DMS114 treated with DMSO at 0.1 percent for 48 hours (cell line): ENCODE results near the gene TXLNA.

ENCODE experiments used
- DNase-seq: peaks from one replicate; lab custom pipeline; 2025; ENCODE audit not compliant: unreplicated experiment; lab: John Stamatoyannopoulos, UW

The TXLNA gene

DNA sequence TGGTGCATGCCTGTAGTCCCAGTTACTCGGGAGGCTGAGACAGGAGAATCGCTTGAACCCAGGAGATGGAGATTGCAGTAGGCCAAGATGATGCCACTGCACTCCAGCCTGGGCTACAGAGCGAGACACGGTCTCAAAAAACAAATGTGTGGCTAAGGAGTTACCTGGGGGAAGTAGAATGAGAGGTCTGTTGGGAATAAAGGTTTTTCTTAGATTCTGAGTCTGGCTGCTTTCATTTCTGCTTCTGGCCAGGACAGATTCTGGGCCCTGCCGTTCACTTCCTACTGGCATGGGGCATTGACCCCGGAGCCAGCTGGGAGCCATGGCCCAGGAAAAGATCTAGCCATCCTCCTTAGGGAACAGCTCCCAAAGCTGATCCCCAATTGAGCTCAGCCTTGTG, 29.0 kb downstream of the TXLNA start:
- no peak for DNase-seq

DNA sequence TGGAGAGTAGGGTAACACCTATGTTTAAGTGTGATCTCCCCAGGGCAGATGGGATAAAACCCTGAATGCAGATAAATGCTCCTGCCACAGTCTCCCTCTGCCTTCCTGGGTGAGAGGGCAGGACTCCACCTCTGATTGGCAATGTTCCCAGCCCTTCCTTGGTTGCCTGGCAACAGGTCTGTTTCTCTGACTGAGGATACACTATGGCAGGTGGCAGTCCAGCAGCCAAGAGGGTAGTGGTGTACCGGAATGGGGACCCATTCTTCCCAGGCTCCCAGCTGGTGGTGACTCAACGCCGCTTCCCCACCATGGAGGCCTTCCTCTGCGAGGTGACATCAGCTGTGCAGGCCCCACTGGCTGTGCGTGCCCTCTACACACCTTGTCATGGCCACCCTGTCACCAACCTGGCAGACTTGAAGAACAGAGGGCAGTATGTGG, 29.4 kb downstream of the TXLNA start, which contains the start of gene DCDC2B:
TSS of gene DCDC2B (plus strand) at position 199 of the 438 bp plus-strand sequence. CDS start at position 204, 5 bp downstream.
- no peak for DNase-seq

DNA sequence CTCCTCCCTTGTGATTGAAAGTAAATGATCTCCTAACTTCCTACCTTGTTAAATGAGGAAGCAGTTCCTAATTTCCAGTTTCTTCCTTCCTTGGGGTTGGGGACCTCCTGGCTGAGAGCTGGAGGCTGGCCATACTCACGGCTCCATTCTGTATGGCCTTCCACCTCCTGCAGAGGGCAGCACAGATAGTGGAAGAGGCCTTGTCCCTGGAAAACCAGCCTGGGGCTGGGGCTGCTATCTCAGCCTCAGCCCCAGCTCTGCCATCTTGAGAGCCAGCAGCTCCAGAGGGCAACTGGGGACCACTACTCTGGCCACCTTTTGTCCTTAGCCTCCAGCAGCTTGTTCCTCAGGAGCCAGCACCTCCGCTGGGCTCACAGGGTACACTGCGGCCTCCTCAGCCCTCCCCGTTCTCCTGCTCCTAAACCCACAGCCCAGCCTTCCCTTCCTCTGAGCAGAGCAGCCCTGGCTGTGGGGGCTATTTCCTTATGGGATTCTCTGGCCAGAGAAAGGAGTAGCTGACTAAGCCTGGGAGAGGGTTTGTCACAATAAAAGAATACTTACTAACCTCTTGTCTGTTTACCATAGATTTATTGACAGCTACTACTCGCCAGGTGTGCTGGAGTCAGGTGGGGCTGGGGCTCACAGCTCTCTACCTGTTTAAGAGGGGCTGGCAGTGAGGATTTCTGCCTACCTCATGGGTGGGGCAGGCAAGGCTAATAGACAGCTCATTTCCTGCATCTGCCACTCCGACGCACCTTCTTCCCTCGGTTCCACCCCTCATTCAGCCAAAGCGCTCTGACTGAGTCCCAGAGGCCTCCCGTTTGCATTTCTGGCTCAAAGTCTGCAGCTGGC, 36.4 kb downstream of the TXLNA start:
- peak; percentile 54 for DNase-seq

DNA sequence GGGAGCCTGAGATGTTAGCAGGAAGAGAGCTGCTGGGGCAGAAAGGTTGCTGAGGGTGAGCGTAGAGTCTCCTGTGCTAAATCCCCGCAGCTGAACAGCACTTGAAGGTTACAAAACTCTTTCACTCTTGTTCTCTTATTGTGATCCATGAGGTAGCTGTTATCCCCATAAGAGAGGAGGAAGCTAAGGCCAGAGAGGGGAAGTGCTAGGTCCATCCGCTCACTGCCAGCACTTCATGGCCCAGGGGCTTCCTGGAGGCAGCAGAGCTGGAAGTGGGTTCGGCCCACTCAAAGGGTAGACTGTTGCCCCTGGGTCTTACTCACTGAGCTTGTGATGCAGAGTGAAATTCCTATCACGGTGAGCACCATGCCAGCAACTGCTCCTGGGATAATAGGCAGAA, 37.1 kb downstream of the TXLNA start:
- DNase-seq, result no peak

DNA sequence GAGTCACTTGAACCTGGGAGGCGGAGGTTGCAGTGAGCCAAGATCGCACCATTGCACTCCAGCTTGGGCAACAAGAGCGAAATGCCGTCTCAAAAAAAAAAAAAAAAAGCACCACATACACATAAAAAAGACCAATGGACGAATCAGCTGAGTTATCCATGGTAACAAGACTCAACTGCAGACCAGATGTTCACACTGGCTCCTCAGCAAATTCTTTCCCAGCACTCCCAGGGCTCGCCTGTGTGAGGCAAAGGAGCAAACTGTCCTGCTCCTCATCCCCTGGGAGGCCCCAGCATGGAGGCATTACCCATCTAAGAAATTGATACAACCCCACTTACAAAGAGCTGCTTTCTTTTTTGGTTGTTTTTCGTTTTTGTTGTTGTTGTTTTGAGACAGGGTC, 39.5 kb downstream of the TXLNA start:
- DNase-seq, result no peak

DNA sequence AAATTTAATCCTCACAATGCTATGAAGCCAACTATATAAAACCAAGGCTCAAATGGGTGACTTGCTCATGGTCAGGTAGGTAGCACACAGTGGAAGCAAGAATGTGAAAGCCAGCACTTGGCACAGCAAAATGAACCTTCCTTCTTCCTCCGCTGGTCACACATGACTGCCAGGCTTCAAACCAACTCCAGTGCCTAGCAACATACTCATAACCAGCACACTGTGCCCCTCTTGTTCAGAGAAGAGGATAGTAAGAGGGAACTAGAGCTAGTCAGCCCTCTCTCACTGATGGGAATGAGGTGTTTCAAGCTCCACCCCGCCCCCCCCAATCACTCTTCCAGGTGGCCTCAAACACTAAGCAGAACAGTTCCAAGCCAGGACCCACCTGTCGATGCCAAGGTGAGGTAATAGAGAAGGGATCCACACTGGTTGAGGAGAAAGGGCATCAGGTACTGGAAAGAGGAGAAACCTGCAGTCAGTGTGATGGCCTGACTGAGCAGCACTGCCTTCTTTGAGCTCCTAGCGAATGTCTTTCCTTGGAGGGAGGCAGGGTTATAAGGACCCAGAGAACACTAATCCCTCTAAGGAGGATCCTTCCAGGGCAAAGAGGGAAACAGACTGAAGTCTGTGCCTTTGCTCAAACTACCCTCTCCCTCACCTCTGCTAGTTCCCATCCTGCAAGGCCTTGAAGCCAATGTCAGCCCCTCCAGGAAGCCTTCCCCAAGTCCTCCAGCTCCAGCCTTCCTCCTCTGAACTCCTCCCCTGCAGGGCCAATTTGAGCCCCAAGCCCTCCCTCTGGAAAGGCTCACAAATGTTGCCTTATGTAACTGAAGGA, 41.5 kb downstream of the TXLNA start:
- no peak for DNase-seq

DNA sequence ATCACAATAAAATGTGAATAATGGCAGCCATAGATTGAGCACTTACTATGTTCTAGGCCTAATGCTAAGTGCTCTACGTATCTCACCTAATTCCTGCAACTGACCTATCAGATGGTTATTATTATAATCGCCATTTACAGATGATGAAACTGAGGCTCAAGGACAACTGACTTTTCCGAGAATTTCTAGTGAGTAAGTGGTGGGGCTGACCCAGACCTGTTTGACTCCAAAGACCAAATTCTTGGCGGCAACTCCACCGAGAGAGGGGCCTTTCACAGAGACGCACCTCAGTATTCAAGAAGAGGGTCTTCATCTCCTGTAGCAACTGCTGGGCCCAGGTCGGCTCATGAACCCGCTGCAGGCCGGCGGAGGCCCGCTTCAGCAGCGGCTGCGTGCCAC, 42.1 kb downstream of the TXLNA start:
- no peak for DNase-seq

DNA sequence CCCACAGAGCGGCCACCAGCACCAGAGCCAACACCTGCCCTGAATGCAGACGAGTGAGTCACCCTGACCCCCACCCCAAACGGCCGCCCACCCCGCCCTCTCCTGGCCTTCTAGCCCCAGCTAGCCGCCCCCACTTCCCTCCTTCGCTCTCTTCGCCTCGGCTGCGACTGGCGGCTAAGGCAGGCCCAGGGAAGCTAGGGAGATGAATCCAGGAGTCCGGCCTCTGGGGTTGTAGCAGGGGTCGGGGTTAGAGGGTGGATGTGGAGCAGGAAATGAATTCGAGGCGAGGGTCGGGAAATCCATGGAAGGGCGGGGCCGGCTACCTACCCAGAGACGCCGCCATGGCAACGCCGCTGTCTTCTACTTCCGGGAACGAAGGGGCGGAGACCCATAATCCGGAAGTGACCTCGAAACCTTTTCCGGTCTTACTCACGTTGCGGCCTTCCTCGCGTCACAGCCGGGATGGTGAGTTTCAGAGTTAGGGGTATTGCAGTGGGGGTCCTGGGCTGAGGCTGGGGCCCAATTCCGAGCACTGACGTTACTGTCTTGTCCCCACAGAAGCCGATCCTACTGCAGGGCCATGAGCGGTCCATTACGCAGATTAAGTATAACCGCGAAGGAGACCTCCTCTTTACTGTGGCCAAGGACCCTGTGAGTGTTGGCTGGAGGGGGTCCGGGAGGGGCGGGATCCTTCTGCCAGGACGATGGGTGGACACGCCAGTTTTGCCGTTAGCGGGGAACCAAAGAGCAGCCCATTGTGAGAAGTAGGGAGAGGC, 42.7 kb downstream of the TXLNA start, which contains the start of the genes EIF3I and TMEM234:
TSS of gene EIF3I (plus strand) at position 428 of the 776 bp plus-strand sequence. CDS start at position 463, 35 bp downstream.
TSS of gene TMEM234 (minus strand) at position 374 of the 776 bp plus-strand sequence. CDS start at position 343, 31 bp downstream.
- DNase-seq, result peak; percentile 90

DNA sequence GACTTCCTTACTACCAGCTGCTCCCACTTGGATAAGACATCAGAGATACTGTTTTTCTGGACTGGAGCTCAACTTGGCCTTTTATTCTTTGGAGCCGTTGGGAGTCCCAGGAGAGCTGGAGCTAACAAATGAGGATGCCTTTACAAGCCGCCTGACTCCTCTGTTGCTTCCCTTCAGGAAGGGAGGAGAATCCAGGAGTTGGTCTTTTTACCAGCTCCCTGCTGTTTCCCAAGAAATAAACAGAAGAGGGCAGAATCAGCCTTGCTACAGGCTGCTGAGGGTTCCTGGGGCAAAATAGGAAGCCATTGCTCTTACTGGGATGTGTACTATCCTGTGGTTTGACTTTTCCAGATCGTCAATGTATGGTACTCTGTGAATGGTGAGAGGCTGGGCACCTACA, 44.2 kb downstream of the TXLNA start:
- no peak for DNase-seq

DNA sequence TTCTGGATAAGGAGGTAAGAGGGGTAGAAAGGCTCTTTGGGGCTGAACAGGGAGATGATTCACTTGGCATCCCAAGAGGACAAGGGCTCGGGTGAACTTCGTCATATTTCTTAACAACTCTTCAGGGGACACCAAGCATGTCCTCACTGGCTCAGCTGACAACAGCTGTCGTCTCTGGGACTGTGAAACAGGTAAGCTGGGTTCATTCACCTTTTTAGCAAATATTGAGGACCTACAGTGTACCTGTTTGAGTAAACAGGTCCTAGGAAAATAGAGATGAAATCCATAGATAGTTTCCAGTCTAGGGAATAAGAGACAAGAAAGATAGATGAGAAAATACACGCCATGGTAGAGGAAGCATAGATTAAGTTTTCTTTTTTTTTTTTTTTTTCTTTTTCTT, 44.8 kb downstream of the TXLNA start:
- no peak for DNase-seq

DNA sequence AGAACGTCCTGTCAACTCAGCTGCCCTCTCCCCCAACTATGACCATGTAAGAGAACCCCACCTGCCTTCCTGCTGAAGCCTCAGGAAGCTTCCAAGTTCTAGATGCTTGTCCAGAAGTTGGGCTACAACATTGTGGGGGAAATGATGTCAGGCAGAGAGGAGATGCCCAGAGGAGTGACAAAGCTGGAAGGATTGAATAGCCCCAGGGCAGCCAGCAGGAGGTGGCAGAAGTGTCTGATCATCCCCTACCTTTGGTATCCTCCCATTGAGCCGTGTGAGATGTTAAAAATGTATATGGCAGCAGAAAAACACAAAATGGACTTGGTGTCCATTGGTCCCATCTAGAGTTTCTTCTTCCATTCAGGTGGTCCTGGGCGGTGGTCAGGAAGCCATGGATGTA, 49.3 kb downstream of the TXLNA start:
- DNase-seq, result no peak

DNA sequence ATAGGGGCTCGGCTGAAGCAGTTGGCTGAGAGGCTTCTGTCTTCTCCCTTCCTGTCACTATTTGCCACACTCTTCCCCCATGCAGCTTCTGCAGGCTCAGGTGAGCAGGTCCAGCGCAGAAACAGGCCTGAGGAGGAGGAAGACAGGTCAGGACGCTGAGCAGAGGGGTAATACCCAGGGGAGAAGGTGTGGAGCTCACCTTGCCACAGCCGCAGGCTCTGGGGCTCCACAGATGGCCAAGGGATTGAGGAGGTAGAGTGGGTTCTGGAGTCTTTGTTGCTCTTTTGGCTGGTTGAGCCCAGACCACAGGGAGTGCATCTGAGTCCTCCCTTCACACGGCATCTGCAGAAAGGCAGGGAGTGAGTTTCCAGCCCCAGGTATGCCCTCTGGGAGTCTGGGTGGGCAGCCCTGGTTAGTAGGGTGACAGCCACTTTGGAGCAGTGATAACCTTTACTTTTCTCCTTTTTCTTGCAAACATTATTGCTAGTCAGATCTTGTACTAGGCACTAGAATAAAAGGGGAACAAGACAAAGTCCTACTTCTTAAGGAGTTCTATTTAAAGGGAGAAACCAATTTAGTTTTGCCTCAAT, 52.5 kb downstream of the TXLNA start:
- no peak for DNase-seq

DNA sequence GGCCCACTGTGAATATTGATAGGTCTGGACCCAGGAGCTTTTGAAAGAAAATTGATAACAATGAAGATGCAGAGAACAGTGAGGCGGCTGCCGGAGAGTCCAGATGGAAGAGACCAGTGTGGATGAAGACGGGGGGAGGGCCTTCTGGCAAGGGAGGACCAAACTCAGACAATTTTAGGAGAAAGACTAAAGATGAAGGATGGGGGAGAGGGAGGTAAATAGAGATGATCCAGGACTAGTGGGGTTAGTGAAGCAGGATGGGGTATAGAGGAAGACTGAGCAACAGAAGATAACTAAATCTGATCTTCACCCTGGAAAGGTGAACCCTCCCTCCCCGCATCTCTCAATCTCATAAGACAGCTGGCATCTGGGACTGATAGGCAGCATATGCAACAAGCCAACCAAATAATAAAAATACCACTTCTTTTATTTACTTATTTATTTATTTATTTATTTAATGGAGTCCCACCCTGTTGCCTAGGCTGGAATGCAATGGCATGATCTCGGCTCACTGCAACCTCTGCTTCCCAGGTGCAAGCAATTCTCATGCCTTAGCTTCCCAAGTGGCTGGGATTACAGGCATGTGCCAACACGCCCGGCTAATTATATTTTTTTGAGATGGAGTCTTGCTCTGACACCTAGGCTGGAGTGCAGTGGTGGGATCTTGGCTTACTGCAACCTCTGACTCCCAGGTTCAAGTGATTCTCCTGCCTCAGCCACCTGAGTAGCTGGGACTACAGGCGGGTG, 53.3 kb downstream of the TXLNA start:
- DNase-seq, result no peak

DNA sequence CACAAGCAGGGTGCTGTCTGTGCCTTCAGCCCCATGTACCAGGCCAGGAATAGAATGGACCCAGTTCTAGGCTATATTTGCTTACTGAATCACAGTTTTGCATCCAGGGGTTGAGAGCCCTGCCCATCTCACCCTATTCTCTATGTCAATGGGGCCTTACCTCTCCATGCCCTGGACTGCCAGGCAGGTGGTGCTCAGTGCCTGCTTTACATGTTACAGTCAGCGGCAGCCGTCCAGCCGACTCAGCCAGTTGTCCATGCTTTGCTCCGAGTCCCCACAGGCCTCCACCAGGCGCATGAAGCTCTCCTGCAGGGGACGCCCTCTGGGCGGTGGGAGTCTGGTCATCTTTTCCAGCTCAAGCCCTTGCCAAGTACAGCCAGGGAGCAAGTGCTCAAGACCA, 55.3 kb downstream of the TXLNA start:
- DNase-seq, result no peak

DNA sequence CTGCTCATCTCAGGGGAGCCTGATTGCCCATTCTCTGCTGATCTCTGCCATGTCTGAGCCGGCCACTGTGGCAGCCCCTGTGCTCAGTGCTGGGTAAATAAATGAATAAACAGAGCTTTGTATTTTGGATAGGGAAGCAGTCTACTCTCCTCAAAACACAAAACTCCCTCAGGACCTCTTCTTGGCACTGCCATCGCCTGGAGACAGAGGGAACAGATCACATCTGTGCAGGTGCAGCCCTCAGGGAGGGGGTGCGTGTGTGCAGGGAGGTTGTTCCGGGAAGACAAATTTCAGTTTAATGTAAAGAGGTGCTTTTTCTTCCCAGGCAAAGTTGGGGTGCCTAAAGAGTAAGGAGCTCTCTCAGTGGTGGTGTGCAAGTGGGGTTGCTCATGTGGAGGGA, 59.9 kb downstream of the TXLNA start:
- no peak for DNase-seq

DNA sequence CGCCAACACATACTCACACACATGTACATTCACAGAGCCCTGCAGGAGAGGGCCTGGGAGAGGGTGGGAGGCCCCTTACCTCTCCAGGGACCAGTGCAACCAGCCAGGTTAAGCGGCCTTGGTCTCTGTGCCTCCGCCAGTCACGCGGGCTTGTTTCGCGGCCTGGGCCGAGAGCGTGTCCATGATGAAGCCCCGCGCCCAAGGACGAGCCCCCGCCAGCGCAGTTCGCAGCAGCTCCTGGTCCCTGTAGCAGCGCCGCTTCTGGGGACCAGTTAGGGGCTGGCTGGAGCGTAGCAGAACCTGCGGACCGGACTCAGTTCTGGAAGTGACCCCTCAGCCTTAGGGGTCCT, 60.3 kb downstream of the TXLNA start:
- DNase-seq, result no peak

DNA sequence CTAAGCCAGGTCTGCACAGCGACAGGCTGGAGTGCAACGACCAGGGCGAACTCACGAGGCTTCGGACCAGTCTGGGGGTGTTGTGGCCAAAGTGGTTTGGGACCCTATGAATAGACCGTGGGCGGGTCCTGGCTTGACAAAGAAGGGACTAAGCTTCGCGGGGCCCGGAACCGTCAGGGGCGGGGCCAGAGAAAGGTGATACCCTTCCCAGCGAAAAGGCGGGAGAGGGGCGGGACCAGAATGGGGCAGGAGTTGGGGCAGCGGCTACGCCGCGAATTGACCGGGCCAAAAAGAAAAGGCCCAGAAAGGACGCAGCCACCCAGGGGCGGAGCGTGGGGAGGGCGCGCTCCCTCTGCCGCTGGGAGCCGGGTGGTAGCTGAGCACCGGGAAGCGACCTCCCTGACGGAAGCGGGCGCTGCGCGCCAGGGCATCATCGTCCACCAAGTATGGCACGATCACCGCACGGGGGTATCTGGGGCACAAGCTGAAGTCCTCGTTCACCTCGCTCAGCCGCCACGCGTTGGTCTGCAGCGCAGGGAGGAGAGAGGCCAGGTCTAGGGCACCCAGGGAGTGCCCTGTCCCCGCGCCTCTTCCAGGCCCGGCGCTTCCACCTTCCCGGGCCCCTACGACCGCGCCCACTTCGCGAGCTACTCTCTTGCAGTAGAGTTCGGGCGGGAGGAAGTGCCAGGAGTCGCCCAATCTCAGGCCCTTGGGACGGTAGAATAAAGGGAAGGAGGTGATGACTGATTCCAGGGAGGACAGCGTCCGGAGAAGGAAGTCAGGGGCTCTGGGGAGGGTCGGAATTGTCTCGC, 60.9 kb downstream of the TXLNA start:
- DNase-seq, result peak; percentile 22

DNA sequence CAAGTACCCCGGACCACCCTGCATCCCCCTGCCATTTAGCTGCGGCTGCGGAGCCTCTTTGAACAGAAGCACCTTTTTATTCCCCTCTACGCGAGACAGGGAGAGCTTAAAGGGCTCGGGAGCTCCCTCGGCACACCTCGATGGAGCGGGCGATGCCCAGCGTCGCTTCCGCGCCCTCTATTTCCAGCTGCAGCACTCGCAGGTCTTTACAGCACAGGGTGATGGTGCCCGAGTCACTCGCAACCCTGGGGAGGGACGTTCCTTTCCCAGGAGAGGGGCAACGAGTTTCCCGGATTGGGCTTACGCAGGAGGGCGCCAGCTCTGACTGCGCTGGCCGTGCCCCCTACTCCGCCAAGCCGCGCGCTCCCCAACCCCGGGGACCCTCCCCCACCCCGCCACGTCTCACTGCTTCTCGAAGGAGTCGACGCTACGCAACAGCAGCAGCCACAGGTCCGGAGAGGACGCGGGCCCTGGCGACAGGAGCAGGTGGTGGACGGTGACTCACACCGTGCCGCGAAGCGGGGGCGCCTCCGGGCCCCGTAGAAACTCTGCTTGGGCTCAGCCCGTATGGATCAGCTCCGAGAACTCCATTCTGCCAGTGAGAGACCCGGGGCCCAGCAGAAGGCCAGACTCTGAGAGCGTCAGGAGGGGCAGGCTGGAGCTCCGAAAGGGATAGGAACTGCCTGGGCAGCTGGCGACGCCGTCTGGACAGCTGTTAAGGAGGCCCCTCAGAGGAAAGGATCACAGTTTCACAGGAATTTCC, 61.7 kb downstream of the TXLNA start:
- DNase-seq, result peak; percentile 27
